ENCODE results near the gene AUTS2.

GRCh38 chr7:69759373-69759772 lies 161.1 kb downstream of the AUTS2 start:
- TF ChIP-seq CTCF (IDR thresholded peaks at IDR 0.05) = no peak
- no peak for TF ChIP-seq POLR2A (IDR thresholded peaks at IDR 0.05)

Data from vagina (tissue), 2 donors.